22Rv1 (cell line): ENCODE data around the gene HAPLN3.

Experiments used
- H3K27ac ChIP-seq: fragments of 450-650 bp; 2 replicates; pipeline ENCODE4 v1.5.1; 2017
- ZFX ChIP-seq: fragments of 450-650 bp; IDR thresholded peaks from 2 replicates; pipeline ENCODE4 v1.6.1; 2017; ENCODE audit warnings: antibody characterized with exemption, borderline replicate concordance
- TF ChIP-seq, protein P1 (sequence below): fragments of 450-650 bp; IDR thresholded peaks from 2 replicates; pipeline ENCODE4 v1.5.1; 2017; ENCODE audit warnings: mild to moderate bottlenecking

Gene HAPLN3

DNA sequence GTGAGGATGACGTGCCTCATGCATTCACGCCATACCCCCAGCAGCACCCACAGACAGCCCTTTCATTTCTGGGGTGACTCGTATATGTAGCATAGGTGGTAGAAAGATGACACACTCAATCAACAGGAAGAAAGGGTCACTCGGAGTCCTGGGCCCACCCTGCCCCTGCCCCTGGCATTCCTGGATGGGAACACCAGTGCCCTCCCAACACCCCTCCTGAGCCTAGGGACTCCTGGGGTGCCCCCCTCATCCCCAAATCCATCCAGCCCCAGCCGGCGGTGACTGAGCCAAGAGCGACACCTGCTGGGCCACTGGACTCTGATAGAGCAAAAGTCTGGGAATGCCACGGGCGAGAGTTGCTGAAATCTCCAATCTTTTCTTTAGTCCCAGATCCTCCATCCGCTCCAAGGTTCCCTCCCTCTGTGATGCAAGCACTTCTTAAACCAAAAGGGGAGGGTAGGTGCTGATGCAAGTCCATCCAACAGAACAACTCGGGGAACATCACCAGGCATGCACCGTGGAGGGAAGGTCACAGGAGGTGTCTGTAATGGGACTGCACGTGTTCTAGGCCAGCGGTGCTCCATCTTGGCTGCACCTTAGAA is 61.0 kb downstream of the HAPLN3 start:
- no peak for TF ChIP-seq ZFX
- TF ChIP-seq, protein P1, sequence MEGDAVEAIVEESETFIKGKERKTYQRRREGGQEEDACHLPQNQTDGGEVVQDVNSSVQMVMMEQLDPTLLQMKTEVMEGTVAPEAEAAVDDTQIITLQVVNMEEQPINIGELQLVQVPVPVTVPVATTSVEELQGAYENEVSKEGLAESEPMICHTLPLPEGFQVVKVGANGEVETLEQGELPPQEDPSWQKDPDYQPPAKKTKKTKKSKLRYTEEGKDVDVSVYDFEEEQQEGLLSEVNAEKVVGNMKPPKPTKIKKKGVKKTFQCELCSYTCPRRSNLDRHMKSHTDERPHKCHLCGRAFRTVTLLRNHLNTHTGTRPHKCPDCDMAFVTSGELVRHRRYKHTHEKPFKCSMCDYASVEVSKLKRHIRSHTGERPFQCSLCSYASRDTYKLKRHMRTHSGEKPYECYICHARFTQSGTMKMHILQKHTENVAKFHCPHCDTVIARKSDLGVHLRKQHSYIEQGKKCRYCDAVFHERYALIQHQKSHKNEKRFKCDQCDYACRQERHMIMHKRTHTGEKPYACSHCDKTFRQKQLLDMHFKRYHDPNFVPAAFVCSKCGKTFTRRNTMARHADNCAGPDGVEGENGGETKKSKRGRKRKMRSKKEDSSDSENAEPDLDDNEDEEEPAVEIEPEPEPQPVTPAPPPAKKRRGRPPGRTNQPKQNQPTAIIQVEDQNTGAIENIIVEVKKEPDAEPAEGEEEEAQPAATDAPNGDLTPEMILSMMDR = peak; percentile 77
- no peak overlapping the region for H3K27ac ChIP-seq

DNA sequence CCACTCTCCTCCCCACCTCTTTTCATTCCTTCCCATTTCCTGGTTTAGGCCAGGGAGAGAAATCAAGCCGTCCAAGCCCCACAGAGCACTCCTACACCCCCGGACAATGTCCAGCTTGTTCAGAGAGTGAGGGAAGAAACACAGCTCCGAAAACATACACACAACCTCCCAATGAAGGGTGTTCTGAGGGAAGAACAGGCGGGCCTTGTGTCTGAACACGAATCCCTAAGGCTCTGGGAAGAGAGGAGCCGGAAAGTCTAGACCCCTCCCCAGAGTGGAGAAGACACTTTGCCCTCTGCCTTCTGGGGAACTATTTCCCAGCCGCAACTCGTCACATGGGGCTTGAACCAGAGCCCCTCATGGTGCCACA is 61.6 kb downstream of the HAPLN3 start:
- TF ChIP-seq, protein P1 = no peak
- TF ChIP-seq ZFX = no peak
- H3K27ac ChIP-seq = no peak overlapping the region

DNA sequence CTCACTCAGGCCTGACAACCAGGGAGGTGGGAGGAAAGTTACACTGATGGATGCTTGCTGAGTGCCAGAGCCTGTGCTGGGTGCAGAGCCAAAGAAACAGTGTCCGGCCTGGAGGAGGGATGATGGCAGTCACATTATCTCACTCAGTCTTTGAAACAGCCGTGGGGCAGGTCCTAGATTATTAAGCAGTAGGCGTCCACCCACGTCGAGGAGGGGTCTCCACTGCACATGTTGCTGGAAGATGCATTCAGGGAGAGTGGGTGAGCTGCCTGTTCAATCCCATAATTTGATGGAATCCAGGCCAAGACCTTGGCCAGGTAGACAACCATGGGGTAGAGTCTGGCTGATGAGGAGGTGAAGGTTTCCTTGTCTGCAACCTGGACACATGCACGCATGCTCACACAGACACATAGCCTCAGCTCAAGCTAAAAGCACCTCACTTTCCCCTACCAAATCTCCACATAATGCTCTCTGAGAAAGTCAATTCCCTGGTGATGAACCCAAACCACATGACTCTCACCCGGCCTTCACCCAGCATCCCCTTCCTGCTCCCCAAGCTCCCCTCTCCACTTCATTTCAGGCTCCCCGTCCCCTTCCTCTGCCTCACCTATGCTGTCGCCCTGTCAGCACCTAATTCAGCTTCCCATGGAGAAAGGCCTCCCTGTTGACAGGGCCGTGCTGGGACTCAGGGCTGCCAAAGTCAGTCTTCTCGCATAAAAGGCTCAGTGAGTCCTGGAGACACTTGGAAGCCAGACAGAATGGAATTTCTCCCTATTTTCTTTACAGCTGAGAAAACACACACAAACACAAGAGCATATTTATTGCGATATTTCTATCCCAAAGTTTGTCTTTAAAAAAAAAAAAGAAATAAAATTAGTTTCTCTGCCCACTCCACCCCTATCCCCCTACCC is 62.3 kb downstream of the HAPLN3 start:
- no peak for TF ChIP-seq ZFX
- TF ChIP-seq, protein P1 = no peak
- no peak overlapping the region for H3K27ac ChIP-seq

DNA sequence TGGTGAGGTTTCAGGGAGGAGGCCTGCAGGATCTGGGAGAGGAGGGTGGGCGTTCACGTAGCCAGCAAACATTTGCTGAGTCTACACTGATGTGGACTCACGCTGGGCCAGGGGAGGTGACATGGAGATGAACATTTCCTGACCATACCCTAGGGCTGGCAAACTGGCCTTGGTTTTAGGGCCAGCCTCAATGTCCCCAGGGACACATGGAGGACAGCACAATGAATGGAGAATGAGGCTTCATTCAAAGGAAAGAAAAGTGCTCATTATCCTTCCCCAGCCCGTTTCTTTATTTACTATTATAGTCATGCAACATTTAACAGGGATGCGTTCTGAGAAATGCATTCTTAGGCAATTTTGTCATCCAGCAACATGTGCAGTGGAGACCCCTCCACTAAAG is 65.3 kb downstream of the HAPLN3 start:
- no peak overlapping the region for H3K27ac ChIP-seq
- TF ChIP-seq, protein P1 = no peak
- no peak for TF ChIP-seq ZFX

DNA sequence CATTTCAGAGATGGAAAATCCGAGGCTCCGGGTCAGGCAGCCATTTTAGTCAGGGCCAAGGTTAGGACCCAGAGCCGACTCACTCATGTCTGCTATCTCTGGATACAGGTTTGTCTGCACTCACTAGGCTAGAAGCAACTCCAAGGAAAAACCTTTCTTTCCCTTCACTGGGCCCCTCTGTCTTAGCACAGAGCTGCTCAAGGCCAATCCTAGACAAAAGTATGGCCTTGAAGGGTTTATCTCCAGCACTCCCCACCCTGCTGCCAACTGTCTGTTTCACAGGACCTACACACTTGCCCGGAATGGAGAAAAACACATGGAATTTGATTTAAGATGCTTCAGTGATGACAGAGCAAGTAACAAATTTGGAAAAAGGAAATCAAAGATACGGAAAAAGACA is 66.6 kb downstream of the HAPLN3 start:
- no peak for TF ChIP-seq ZFX
- TF ChIP-seq, protein P1 = no peak
- no peak overlapping the region for H3K27ac ChIP-seq
